Upper lobe of left lung (tissue), 4 donors: ENCODE results near the gene GALNT10.

ENCODE experiments used
- POLR2A ChIP-seq, 4 donors: fragments of 450-650 bp; IDR thresholded peaks; one replicate each; pipeline ENCODE4 v1.5.1; 2016 to 2017; ENCODE audit warnings: antibody characterized with exemption in 4 of 4, mild to moderate bottlenecking in 2 of 4
- TF ChIP-seq, protein P1 (sequence below), 6 experiments: fragments of 450-650 bp in 4 of 6; fragments of 200-600 bp in 2 of 6; sonication (generic) in 2 of 6; IDR thresholded peaks; one replicate each; pipeline ENCODE4 v1.5.1; 2016 to 2019; ENCODE audit warnings: antibody characterized with exemption in 6 of 6

DNA sequence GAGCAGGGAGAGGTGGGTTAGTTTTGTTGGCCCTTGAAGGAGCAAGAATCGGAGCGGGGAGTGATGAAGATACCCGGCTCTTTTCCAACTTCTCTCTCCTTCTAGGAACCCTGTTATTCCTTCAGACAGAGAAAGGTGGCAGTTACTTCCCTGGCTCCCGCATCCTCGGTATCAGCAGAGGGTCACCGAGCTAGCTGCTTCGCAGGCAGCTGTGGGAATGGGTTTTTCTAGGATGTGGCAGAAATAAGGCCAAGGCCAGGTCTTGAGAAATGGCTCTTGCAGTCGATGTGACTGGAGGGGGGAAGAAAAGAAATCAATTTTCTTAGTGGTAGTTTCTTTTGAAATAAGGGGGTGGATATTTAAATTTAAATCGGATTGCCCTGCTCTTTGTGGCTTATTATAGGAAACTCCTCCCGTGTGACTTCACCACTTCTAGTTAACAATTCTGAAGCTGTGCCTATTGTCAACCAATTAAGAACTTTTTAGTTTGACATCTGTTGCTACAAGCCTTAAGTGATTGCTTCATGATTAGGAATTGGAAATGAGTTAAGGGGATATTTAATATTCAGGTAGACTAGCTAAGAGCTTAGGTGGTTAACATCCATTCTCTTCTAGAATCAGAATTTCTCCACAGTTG is 256.7 kb downstream of the GALNT10 start:
- TF ChIP-seq POLR2A (IDR thresholded peaks at IDR 0.05), result no peak
- TF ChIP-seq, protein P1, sequence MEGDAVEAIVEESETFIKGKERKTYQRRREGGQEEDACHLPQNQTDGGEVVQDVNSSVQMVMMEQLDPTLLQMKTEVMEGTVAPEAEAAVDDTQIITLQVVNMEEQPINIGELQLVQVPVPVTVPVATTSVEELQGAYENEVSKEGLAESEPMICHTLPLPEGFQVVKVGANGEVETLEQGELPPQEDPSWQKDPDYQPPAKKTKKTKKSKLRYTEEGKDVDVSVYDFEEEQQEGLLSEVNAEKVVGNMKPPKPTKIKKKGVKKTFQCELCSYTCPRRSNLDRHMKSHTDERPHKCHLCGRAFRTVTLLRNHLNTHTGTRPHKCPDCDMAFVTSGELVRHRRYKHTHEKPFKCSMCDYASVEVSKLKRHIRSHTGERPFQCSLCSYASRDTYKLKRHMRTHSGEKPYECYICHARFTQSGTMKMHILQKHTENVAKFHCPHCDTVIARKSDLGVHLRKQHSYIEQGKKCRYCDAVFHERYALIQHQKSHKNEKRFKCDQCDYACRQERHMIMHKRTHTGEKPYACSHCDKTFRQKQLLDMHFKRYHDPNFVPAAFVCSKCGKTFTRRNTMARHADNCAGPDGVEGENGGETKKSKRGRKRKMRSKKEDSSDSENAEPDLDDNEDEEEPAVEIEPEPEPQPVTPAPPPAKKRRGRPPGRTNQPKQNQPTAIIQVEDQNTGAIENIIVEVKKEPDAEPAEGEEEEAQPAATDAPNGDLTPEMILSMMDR (IDR thresholded peaks at IDR 0.05), result no peak
